ENCODE data around the gene UBE2N.

The UBE2N gene
- total RNA-seq, result 86.4 to 222 (median 109) reads per million in 3 experiments

GRCh38 chr12:93441617-93442410 lies at the start of gene UBE2N:
Gene UBE2N (minus strand): TSS chr12:93441947. CDS start chr12:93441884, 63 bp downstream.
- peak; percentile 96 for DNase-seq

GRCh38 chr12:93484315-93484981 lies 42.7 kb upstream of the UBE2N start:
- no peak for DNase-seq

GRCh38 chr12:93483151-93483807 lies 41.5 kb upstream of the UBE2N start:
- no peak for DNase-seq

- no peak for DNase-seq
These were observed 41.0 kb upstream of the UBE2N start for GRCh38 chr12:93482721-93483120.

GRCh38 chr12:93476555-93476954 lies 34.8 kb upstream of the UBE2N start:
- no peak for DNase-seq

- no peak for DNase-seq
These were observed 27.6 kb upstream of the UBE2N start for GRCh38 chr12:93469386-93469785.

- no peak for DNase-seq
These were observed 26.2 kb upstream of the UBE2N start for GRCh38 chr12:93468008-93468371.

GRCh38 chr12:93467351-93468007 lies 25.7 kb upstream of the UBE2N start, which contains the start of gene MRPL42:
Gene MRPL42 (plus strand): TSS chr12:93467514. CDS start chr12:93469286, 1,772 bp downstream.
- peak; percentile 90 for DNase-seq

GRCh38 chr12:93466625-93467350 lies 25.0 kb upstream of the UBE2N start:
- DNase-seq, result no peak

- DNase-seq, result no peak
These were observed 24.1 kb upstream of the UBE2N start for GRCh38 chr12:93465841-93466240.

GRCh38 chr12:93461503-93461902 lies 19.8 kb upstream of the UBE2N start:
- no peak for DNase-seq

- no peak for DNase-seq
These were observed 19.2 kb upstream of the UBE2N start for GRCh38 chr12:93460902-93461301.

- DNase-seq, result no peak
These were observed 18.3 kb upstream of the UBE2N start for GRCh38 chr12:93460003-93460402.

GRCh38 chr12:93459097-93459496 lies 17.4 kb upstream of the UBE2N start:
- DNase-seq, result no peak

- no peak for DNase-seq
These were observed 14.3 kb upstream of the UBE2N start for GRCh38 chr12:93456077-93456476.

GRCh38 chr12:93453633-93454032 lies 11.9 kb upstream of the UBE2N start:
- no peak for DNase-seq

- no peak for DNase-seq
These were observed 9.8 kb upstream of the UBE2N start for GRCh38 chr12:93451423-93452158.

GRCh38 chr12:93449277-93449676 lies 7.5 kb upstream of the UBE2N start:
- no peak for DNase-seq

- no peak for DNase-seq
These were observed 7.0 kb upstream of the UBE2N start for GRCh38 chr12:93448796-93449195.

- peak; percentile 29 for DNase-seq
These were observed 6.0 kb upstream of the UBE2N start for GRCh38 chr12:93447555-93448290.

- DNase-seq, result no peak
These were observed 1.8 kb upstream of the UBE2N start for GRCh38 chr12:93443576-93443975.
